Memory B cell (primary cell): ENCODE results near the gene ETV2.
A peak's percentile ranks its signal among the peaks of the same experiment; 100 is the strongest.

Experiments used
- ATAC-seq: fragments of 150-1000 bp; cut with Tn5 transposase; 2 replicates; pipeline ENCODE4 v1.10.0; 2021; ENCODE audit warnings: low read depth, mild to moderate bottlenecking, moderate library complexity
- DNase-seq, 2 donors: peaks; one replicate each; pipeline ENCODE4 v3.0.0; 2022; ENCODE audit warnings: low spot score in 2 of 2
- H3K27ac Mint-ChIP-seq: one replicate; pipeline ENCODE4 v1.8.0; 2022; ENCODE audit warnings: mild to moderate bottlenecking, moderate library complexity, mixed read lengths
- H3K27me3 Mint-ChIP-seq: one replicate; pipeline ENCODE4 v1.8.0; 2022; ENCODE audit warnings: mixed read lengths
- H3K36me3 Mint-ChIP-seq: one replicate; pipeline ENCODE4 v1.8.0; 2022; ENCODE audit warnings: mild to moderate bottlenecking, mixed read lengths
- H3K4me1 Mint-ChIP-seq: one replicate; pipeline ENCODE4 v1.8.0; 2022; ENCODE audit warnings: mixed read lengths
- H3K4me3 Mint-ChIP-seq: one replicate; pipeline ENCODE4 v1.8.0; 2022; ENCODE audit warnings: mild to moderate bottlenecking, moderate library complexity, mixed read lengths
- H3K9me3 Mint-ChIP-seq: one replicate; pipeline ENCODE4 v1.8.0; 2022; ENCODE audit warnings: mixed read lengths

Gene ETV2

GRCh38 chr19:35615036-35615435, 26.5 kb upstream of the ETV2 start:
- no peak overlapping the region for H3K27ac Mint-ChIP-seq
- H3K27me3 Mint-ChIP-seq, result no peaks in the 10 kb centered on the region
- peaks cover 5% of the 10 kb centered on the region for H3K36me3 Mint-ChIP-seq
- H3K9me3 Mint-ChIP-seq, result no peaks in the 10 kb centered on the region
- no peak for DNase-seq
- H3K4me3 Mint-ChIP-seq, result no peak overlapping the region
- peaks cover 12% of the 10 kb centered on the region for H3K4me1 Mint-ChIP-seq
- ATAC-seq, result no peak

GRCh38 chr19:35618857-35619256, 22.7 kb upstream of the ETV2 start:
- H3K4me3 Mint-ChIP-seq, result no peak overlapping the region
- H3K9me3 Mint-ChIP-seq, result no peaks in the 10 kb centered on the region
- H3K27me3 Mint-ChIP-seq, result no peaks in the 10 kb centered on the region
- H3K4me1 Mint-ChIP-seq, result peaks cover 2% of the 10 kb centered on the region
- no peak for DNase-seq
- ATAC-seq, result no peak
- H3K27ac Mint-ChIP-seq, result no peak overlapping the region
- peaks cover 5% of the 10 kb centered on the region for H3K36me3 Mint-ChIP-seq

GRCh38 chr19:35619290-35619923, 22.1 kb upstream of the ETV2 start:
- peaks cover 2% of the 10 kb centered on the region for H3K4me1 Mint-ChIP-seq
- H3K27me3 Mint-ChIP-seq, result no peaks in the 10 kb centered on the region
- no peak overlapping the region for H3K4me3 Mint-ChIP-seq
- no peak for ATAC-seq
- H3K27ac Mint-ChIP-seq, result no peak overlapping the region
- no peaks in the 10 kb centered on the region for H3K9me3 Mint-ChIP-seq
- peaks cover 5% of the 10 kb centered on the region for H3K36me3 Mint-ChIP-seq
- no peak for DNase-seq

GRCh38 chr19:35620001-35620400, 21.5 kb upstream of the ETV2 start:
- no peak for DNase-seq
- H3K27me3 Mint-ChIP-seq, result no peaks in the 10 kb centered on the region
- no peaks in the 10 kb centered on the region for H3K9me3 Mint-ChIP-seq
- no peak overlapping the region for H3K27ac Mint-ChIP-seq
- no peak overlapping the region for H3K4me3 Mint-ChIP-seq
- peaks cover 5% of the 10 kb centered on the region for H3K36me3 Mint-ChIP-seq
- ATAC-seq, result no peak
- peaks cover 2% of the 10 kb centered on the region for H3K4me1 Mint-ChIP-seq

- Mint-ChIP-seq H3K9me3 (no peaks in the 10 kb centered on the region), H3K4me1 (peaks cover 2% of the 10 kb centered on the region), H3K4me3 (no peak overlapping the region), H3K36me3 (peaks cover 1% of the 10 kb centered on the region), H3K27me3 (no peaks in the 10 kb centered on the region), H3K27ac (peak overlapping the region; percentile 32)
- ATAC-seq, result no peak
- no peak for DNase-seq
Measured at GRCh38 chr19:35621708-35622107, 19.8 kb upstream of the ETV2 start.

GRCh38 chr19:35622750-35623149, 18.8 kb upstream of the ETV2 start:
- H3K27me3 Mint-ChIP-seq, result no peaks in the 10 kb centered on the region
- DNase-seq (no peak), ATAC-seq (no peak)
- H3K4me1 Mint-ChIP-seq, result peaks cover 2% of the 10 kb centered on the region
- H3K27ac Mint-ChIP-seq, result no peak overlapping the region
- peaks cover 1% of the 10 kb centered on the region for H3K36me3 Mint-ChIP-seq
- no peak overlapping the region for H3K4me3 Mint-ChIP-seq
- no peaks in the 10 kb centered on the region for H3K9me3 Mint-ChIP-seq

- Mint-ChIP-seq H3K4me3 (no peak overlapping the region), H3K9me3 (no peaks in the 10 kb centered on the region), H3K27ac (peak overlapping the region; percentile 25)
Measured at GRCh38 chr19:35623327-35624010, 18.1 kb upstream of the ETV2 start.

GRCh38 chr19:35628264-35628564, 13.3 kb upstream of the ETV2 start:
- Mint-ChIP-seq H3K4me1 (peaks cover 12% of the 10 kb centered on the region), H3K27me3 (no peaks in the 10 kb centered on the region), H3K27ac (peak overlapping the region; percentile 96), H3K4me3 (peak overlapping the region; percentile 96), H3K36me3 (peaks cover 19% of the 10 kb centered on the region), H3K9me3 (no peaks in the 10 kb centered on the region)
- ATAC-seq, result peak; percentile 4
- DNase-seq, result no peak

More at GRCh38 chr19:35623327-35624010, 18.1 kb upstream of the ETV2 start:
- Mint-ChIP-seq H3K36me3 (no peaks in the 10 kb centered on the region), H3K4me1 (peaks cover 6% of the 10 kb centered on the region), H3K27me3 (no peaks in the 10 kb centered on the region)
- no peak for ATAC-seq
- DNase-seq, result no peak

- Mint-ChIP-seq H3K36me3 (peaks cover 23% of the 10 kb centered on the region), H3K4me1 (peaks cover 12% of the 10 kb centered on the region), H3K4me3 (peak within 1 kb of the TSS; percentile 96), H3K27me3 (no peaks in the 10 kb centered on the region), H3K27ac (peak within 1 kb of the TSS; percentile 96), H3K9me3 (no peaks in the 10 kb centered on the region)
- ATAC-seq (peak; percentile 98), DNase-seq (peak; percentile 96 to 99)
Measured at GRCh38 chr19:35628565-35629331, 12.8 kb upstream of the ETV2 start, which contains the start of gene RBM42. RBM42 (plus strand) TSS chr19:35629036; CDS start chr19:35629154, 118 bp downstream.

- Mint-ChIP-seq H3K4me1 (peaks cover 12% of the 10 kb centered on the region), H3K36me3 (peaks cover 23% of the 10 kb centered on the region), H3K27me3 (no peaks in the 10 kb centered on the region), H3K4me3 (peak overlapping the region; percentile 96), H3K27ac (peak overlapping the region; percentile 96), H3K9me3 (no peaks in the 10 kb centered on the region)
- ATAC-seq (no peak), DNase-seq (no peak)
Measured at GRCh38 chr19:35629332-35629633, 12.3 kb upstream of the ETV2 start.

GRCh38 chr19:35633727-35634440, 7.7 kb upstream of the ETV2 start:
- Mint-ChIP-seq H3K4me1 (peaks cover 6% of the 10 kb centered on the region), H3K27me3 (no peaks in the 10 kb centered on the region), H3K9me3 (no peaks in the 10 kb centered on the region), H3K4me3 (no peak overlapping the region), H3K36me3 (peaks cover 40% of the 10 kb centered on the region), H3K27ac (no peak overlapping the region)
- DNase-seq (no peak), ATAC-seq (no peak)

- no peak overlapping the region for H3K4me3 Mint-ChIP-seq
- H3K36me3 Mint-ChIP-seq, result peaks cover 33% of the 10 kb centered on the region
- H3K9me3 Mint-ChIP-seq, result no peaks in the 10 kb centered on the region
- H3K4me1 Mint-ChIP-seq, result peaks cover 9% of the 10 kb centered on the region
- no peaks in the 10 kb centered on the region for H3K27me3 Mint-ChIP-seq
- H3K27ac Mint-ChIP-seq, result no peak overlapping the region
- DNase-seq (no peak), ATAC-seq (no peak)
Measured at GRCh38 chr19:35636651-35637050, 4.9 kb upstream of the ETV2 start.

GRCh38 chr19:35637165-35637564, 4.4 kb upstream of the ETV2 start:
- H3K9me3 Mint-ChIP-seq, result no peaks in the 10 kb centered on the region
- ATAC-seq (no peak), DNase-seq (no peak)
- peaks cover 29% of the 10 kb centered on the region for H3K36me3 Mint-ChIP-seq
- no peaks in the 10 kb centered on the region for H3K27me3 Mint-ChIP-seq
- no peak overlapping the region for H3K27ac Mint-ChIP-seq
- H3K4me1 Mint-ChIP-seq, result peaks cover 7% of the 10 kb centered on the region
- no peak overlapping the region for H3K4me3 Mint-ChIP-seq

GRCh38 chr19:35639321-35639639, 2.3 kb upstream of the ETV2 start:
- ATAC-seq (no peak), DNase-seq (no peak)
- Mint-ChIP-seq H3K9me3 (no peaks in the 10 kb centered on the region), H3K4me1 (peaks cover 9% of the 10 kb centered on the region), H3K4me3 (no peak overlapping the region), H3K27me3 (no peaks in the 10 kb centered on the region), H3K27ac (no peak overlapping the region), H3K36me3 (peaks cover 17% of the 10 kb centered on the region)
